GM21360 (cell line): ENCODE results near the gene TEX101.

Experiments
- ATAC-seq: cut with Tn5 transposase; IDR thresholded peaks from one replicate; pipeline ENCODE4 v1.9.1; 2021; ENCODE audit warnings: mild to moderate bottlenecking, moderate library complexity; ENCODE audit not compliant: unreplicated experiment

The TEX101 gene

GRCh38 chr19:43445426-43445825 is 30.7 kb downstream of the TEX101 start:
- no peak for ATAC-seq

DNA sequence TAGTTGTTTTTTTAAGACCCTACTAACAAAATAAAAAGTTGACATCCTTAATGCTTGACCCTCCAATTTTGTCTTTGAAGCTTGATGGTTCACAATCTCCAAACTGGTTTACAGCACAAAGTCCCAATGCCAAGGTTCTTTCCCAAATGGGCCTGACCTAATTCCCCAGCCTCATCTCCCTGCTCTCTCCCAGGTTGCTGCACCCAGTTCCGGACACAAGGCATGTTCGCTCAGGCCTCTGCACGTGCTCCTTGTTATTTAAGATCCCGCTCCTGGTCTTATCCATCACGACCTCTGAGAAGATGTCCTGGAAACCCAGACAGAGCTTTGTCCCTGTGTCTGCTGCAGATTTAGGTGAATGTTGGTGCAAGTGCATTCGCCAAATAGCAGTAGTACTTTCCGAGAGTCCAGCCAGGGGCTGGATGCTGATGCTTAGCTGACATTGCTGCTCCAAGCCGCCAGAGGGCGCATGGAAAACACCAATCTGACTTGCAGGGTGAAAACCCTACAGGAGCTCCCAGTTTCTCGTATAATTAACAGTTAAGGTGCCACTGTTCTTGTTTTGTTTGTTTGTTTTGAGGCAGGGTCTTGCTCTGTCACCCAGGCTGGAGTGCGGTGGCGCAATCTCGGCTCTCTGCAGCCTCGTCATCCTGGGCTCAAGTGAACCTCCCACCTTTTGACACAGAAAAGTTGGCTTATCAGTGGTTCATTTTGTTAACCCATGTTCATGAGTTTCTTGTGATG is 32.2 kb downstream of the TEX101 start:
- no peak for ATAC-seq

- ATAC-seq, result no peak
These were observed 33.0 kb downstream of the TEX101 start for GRCh38 chr19:43447655-43448054.

DNA sequence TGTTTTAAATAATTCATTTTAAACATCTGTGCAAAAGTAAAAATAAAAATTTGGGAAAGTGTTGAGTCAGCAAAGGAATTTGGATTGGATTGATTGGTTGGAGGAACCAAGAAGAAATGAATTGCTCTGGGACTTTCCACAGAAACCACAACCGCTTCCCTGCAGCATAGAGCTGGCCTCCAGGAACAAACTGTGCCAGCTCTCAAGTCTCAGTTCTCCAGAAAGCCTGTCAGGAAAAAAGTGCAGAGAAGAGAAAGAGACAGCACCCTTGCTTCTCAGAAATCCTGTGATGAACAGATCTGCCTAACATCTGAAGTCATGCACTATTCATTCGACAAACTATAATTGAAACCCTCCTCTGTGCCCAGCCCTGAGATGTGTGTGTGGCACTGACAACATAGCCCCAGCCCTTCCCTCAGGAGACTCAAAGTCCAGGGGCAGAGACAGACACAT is 35.9 kb downstream of the TEX101 start:
- ATAC-seq, result no peak

DNA sequence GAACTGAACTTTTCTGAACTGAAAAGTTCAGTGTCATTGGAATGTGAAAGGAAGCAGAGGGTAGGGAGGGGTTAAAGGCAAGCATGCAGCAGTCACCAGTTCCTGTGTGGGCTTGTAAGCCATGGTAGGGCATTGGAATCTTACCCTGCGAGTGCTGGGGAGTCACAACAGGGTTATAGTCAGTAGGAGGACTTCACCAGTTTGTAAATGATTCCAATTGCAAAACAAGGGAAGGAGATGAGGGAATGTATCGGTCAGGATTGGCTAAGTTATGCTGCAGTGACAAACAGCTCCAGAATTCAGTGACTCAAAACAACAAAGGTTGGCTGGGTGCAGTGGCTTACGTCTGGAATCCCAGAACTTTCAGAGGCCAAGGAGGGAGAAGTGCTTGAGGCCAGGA is 37.9 kb downstream of the TEX101 start:
- no peak for ATAC-seq

DNA sequence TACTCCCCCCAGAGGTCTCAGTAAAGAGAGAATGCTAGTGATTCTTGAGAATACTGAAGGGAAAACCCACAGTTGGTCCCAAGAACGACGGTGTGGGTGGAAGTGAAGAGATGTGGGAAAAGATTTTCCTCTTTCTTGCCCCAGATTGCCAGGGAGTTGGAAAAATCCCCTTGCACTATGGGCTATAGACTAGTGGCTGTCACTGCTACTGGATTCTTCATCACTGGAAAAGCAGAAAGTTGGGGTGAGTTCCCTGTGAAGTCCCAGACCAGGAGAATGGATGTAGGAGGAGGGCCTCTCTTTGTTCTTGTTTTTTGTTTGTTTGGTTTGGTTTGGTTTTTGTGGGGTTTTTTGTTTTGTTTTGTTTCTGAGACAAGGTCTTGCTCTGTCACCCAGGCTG is 39.3 kb downstream of the TEX101 start:
- no peak for ATAC-seq

DNA sequence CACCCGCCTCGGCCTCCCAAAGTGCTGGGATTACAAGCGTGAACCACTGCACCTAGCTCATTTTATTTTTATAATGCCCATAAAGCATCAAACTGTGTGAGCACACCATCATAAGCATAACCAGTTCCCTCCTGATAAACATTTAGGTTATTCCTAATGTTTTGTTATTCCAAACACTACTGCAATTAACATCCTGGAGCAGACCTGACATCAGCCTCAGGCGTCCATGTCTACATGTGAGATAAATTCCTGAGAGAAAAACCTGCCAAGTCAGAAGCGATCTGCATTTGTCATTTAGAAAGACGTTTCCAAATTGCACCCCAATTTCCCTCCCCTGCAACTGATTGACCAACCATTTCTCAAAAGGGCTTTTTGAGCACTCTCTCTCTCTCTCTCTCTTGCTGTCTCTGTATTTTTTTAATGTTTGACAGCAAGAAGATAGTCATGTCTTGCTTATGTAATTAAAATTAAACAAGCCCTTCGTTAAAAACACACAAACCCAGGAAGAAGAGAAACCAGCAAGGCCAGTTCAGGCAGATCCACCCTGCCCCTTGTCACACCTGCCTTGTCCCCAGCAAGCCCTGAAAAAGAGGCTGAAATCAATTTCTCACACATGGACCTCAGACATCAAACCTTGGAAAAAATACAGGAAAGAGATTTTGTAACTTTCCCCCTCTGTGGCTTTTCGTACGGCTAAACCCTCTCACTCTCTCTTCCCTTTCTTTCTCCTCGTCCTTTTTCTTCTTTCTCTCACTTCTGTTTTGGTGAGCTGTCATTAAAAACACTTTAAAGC is 40.8 kb downstream of the TEX101 start:
- ATAC-seq, result no peak

DNA sequence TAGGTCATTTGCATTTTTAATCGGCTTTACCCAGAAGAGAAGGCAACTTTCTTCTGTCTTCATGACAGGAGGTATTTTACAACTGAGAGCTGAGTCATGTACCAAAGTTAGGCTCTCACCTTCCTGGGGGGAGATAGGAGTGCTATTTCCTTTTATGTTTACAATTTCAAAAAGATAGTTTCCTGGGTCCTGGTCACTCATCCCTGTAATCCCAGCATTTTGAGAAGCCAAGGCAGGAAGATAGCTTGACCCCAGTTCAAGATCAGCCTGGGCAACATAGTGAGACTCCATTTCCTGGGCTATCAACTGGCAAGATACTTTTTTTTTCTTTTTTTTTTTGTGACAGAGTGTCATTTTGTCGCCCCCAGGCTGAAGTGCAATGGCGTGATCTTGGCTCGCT is 43.1 kb downstream of the TEX101 start:
- ATAC-seq, result no peak

DNA sequence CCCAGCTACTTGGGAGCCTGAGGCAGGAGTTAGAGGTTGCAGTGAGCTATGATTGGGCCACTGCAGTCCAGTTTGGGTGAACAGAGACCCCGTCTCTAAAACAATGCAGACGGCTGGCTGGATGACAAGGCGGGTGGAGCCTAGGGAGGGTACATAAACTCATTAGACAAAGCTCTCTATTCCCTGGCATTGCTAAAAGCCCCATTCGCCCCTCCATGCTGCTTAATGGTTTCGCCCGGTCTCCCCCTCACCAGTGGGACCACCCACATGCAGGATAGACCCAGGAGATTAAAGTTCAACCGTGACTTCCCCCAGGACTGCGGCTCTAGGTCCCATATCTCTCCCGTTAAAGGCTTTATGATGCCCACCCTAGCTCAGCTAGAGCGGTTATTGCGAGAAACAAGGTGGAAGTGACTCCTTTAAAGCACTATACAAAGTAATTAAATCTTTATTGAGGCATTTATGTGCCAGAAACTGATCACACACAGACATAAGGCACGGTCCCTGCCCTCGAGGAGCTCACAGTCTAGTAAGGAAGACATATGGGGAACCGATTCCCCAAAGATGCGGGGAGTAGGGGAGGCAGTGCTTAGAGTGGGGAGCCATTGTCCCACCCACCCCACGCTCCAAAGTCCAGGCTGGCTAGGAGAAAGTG is 45.8 kb downstream of the TEX101 start:
- ATAC-seq, result no peak

DNA sequence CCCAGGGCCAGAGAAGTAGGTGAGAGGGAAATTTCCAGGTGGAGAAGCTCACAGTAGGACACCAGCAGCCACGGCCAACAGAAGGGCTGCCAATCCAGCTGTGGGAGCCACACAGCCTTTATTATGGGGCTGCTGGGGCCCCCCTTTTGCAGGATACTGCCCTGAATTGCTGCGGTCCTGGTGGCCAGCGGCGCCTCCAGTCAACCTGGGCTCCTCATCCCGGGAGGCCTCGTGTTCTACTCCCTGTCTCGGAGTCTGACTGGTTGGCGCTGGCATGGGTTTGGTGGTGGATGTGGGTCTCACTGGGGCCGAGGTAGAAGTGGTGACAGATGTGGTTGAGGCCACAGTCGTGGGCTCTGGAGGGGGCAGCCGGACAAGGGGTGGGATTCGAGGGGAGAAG is 46.6 kb downstream of the TEX101 start:
- ATAC-seq, result no peak

GRCh38 chr19:43462383-43462782 is 47.7 kb downstream of the TEX101 start:
- ATAC-seq, result no peak

- no peak for ATAC-seq
These were observed 48.2 kb downstream of the TEX101 start for GRCh38 chr19:43462785-43463380.

GRCh38 chr19:43463381-43464133 is 48.9 kb downstream of the TEX101 start:
- ATAC-seq, result peak; percentile 74

GRCh38 chr19:43464134-43464775 is 49.6 kb downstream of the TEX101 start:
- ATAC-seq, result peak; percentile 37

- ATAC-seq, result no peak
These were observed 50.9 kb downstream of the TEX101 start, which contains the start of gene LYPD3 for GRCh38 chr19:43465468-43466120. Gene LYPD3 (minus strand): TSS chr19:43465608. CDS start chr19:43465571, 37 bp downstream.

- ATAC-seq, result no peak
These were observed 52.1 kb downstream of the TEX101 start for GRCh38 chr19:43466793-43467192.

DNA sequence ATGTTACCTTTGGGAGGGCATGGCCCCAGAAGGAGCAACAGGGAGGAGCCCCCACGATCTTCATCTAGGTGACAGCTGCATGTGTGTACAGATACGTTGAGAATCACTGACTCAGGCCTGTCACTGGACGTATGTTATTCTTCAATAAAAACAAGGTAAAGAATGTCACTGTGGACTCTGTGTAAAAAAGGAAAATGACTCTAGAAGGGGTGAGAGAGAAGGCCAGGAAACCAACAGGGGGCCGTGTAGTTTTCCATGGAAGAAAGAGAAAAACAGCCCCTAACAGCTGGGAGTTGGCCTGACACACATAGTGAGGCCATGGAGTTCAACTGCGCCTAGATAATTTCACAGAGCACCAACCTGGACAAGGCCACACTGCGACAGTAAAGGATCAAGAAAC is 52.6 kb downstream of the TEX101 start:
- no peak for ATAC-seq

DNA sequence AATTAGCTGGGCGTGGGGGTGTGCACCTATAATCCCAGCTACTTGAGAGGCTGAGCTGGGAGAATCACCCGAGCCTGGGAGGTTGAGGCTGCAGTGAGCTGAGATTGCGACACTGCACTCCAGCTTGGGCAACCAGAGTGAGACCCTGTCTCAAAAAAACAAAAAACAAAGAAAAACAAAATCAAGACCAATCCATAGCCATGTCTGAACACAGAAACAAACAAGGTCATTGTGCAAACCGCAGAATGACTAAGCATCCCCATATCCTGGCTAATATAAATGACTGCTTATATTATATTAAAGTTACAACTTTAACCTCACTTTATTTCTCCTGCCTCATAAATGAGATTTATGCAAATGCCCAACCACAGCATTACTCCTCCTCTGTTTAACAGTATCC is 53.0 kb downstream of the TEX101 start:
- no peak for ATAC-seq
